Measurements from ENCODE around the gene LDLRAD1. TPM values are rescaled to one million over a fixed set of nuclear protein-coding genes. Genes with fewer than 3 reads are reported as not detected.
"Not testable (repeated sequence)": the region's sequence is repeated elsewhere in the genome, so short reads cannot be mapped to it uniquely, and the experiment has no call there.

The LDLRAD1 gene
- not detected in 2 replicates for total RNA-seq (2012; rRNA removed)

- peaks cover 4% of the 10 kb centered on the region for H3K4me1 ChIP-seq (ENCODE audit: control insufficient read depth, insufficient read depth, low read length)
- H3K9ac ChIP-seq (ENCODE audit: low read depth, low read length): no peak within 1 kb of the TSS
- H3K9me3 ChIP-seq (replicated peaks; ENCODE audit: low read length): no peaks in the 10 kb centered on the region
- no peak within 1 kb of the TSS for H3K4me3 ChIP-seq (ENCODE audit: low read length)
- H3K36me3 ChIP-seq (ENCODE audit: insufficient read depth, low read length): no peaks in the 10 kb centered on the region
- no peak within 1 kb of the TSS for H3K4me2 ChIP-seq (ENCODE audit: low read length)
- peaks cover 37% of the 10 kb centered on the region for H3K27me3 ChIP-seq (ENCODE audit: control insufficient read depth, insufficient read depth, low read length)
Observed at GRCh38 chr1:54017979-54018378, at the start of gene LDLRAD1. Gene LDLRAD1, minus strand, starts transcription at chr1:54018186. Its CDS starts 74 bp downstream, at chr1:54018112.

GRCh38 chr1:54064299-54064698 lies 46.3 kb upstream of the LDLRAD1 start:
- no peak overlapping the region for H3K4me3 ChIP-seq (ENCODE audit: low read length)
- no peak overlapping the region for H3K9ac ChIP-seq (ENCODE audit: low read depth, low read length)

GRCh38 chr1:54054438-54054749 lies 36.4 kb upstream of the LDLRAD1 start:
- peak overlapping the region; percentile 86 for H3K4me2 ChIP-seq (ENCODE audit: low read length)
- H3K4me1 ChIP-seq (ENCODE audit: control insufficient read depth, insufficient read depth, low read length): peaks cover 15% of the 10 kb centered on the region
- no peaks in the 10 kb centered on the region for H3K27me3 ChIP-seq (ENCODE audit: control insufficient read depth, insufficient read depth, low read length)
- peak overlapping the region; percentile 96 for H3K4me3 ChIP-seq (ENCODE audit: low read length)
- no peaks in the 10 kb centered on the region for H3K36me3 ChIP-seq (ENCODE audit: insufficient read depth, low read length)
- H3K9ac ChIP-seq (ENCODE audit: low read depth, low read length): peak overlapping the region; percentile 89
- H3K9me3 ChIP-seq (replicated peaks; ENCODE audit: low read length): no peaks in the 10 kb centered on the region

More at GRCh38 chr1:54064299-54064698, 46.3 kb upstream of the LDLRAD1 start:
- H3K36me3 ChIP-seq (ENCODE audit: insufficient read depth, low read length): no peaks in the 10 kb centered on the region
- H3K4me1 ChIP-seq (ENCODE audit: control insufficient read depth, insufficient read depth, low read length): no peaks in the 10 kb centered on the region
- H3K27me3 ChIP-seq (ENCODE audit: control insufficient read depth, insufficient read depth, low read length): no peaks in the 10 kb centered on the region
- no peak overlapping the region for H3K4me2 ChIP-seq (ENCODE audit: low read length)
- no peaks in the 10 kb centered on the region for H3K9me3 ChIP-seq (replicated peaks; ENCODE audit: low read length)

- H3K9me3 ChIP-seq (replicated peaks; ENCODE audit: low read length): no peaks in the 10 kb centered on the region
- no peaks in the 10 kb centered on the region for H3K36me3 ChIP-seq (ENCODE audit: insufficient read depth, low read length)
- peak overlapping the region; percentile 89 for H3K9ac ChIP-seq (ENCODE audit: low read depth, low read length)
- H3K4me2 ChIP-seq (ENCODE audit: low read length): peak overlapping the region; percentile 86
- peak overlapping the region; percentile 96 for H3K4me3 ChIP-seq (ENCODE audit: low read length)
- H3K27me3 ChIP-seq (ENCODE audit: control insufficient read depth, insufficient read depth, low read length): no peaks in the 10 kb centered on the region
- peaks cover 15% of the 10 kb centered on the region for H3K4me1 ChIP-seq (ENCODE audit: control insufficient read depth, insufficient read depth, low read length)
Observed at GRCh38 chr1:54053745-54054437, 35.9 kb upstream of the LDLRAD1 start.

- Histone ChIP-seq H3K4me2 (ENCODE audit: low read length) (peak within 1 kb of the TSS; percentile 96), H3K9ac (ENCODE audit: low read depth, low read length) (peak within 1 kb of the TSS; percentile 89), H3K9me3 (replicated peaks; ENCODE audit: low read length) (no peaks in the 10 kb centered on the region), H3K4me1 (ENCODE audit: control insufficient read depth, insufficient read depth, low read length) (peaks cover 15% of the 10 kb centered on the region), H3K36me3 (ENCODE audit: insufficient read depth, low read length) (no peaks in the 10 kb centered on the region), H3K27me3 (ENCODE audit: control insufficient read depth, insufficient read depth, low read length) (no peaks in the 10 kb centered on the region), H3K4me3 (ENCODE audit: low read length) (peak within 1 kb of the TSS; percentile 96)
Observed at GRCh38 chr1:54052934-54053744, 35.2 kb upstream of the LDLRAD1 start, which contains the start of the genes TCEANC2 and TMEM59. Gene TCEANC2, plus strand, starts transcription at chr1:54053608. Its CDS starts 815 bp downstream, at chr1:54054423. Gene TMEM59, minus strand, starts transcription at chr1:54053204. Its CDS starts 16 bp downstream, at chr1:54053188.

- Histone ChIP-seq H3K9ac (ENCODE audit: low read depth, low read length) (peak overlapping the region; percentile 89), H3K4me1 (ENCODE audit: control insufficient read depth, insufficient read depth, low read length) (peaks cover 15% of the 10 kb centered on the region), H3K36me3 (ENCODE audit: insufficient read depth, low read length) (no peaks in the 10 kb centered on the region), H3K4me3 (ENCODE audit: low read length) (peak overlapping the region; percentile 96), H3K27me3 (ENCODE audit: control insufficient read depth, insufficient read depth, low read length) (no peaks in the 10 kb centered on the region), H3K4me2 (ENCODE audit: low read length) (peak overlapping the region; percentile 96), H3K9me3 (replicated peaks; ENCODE audit: low read length) (no peaks in the 10 kb centered on the region)
Observed at GRCh38 chr1:54052431-54052933, 34.5 kb upstream of the LDLRAD1 start.

- no peaks in the 10 kb centered on the region for H3K36me3 ChIP-seq (ENCODE audit: insufficient read depth, low read length)
- peak overlapping the region; percentile 89 for H3K9ac ChIP-seq (ENCODE audit: low read depth, low read length)
- H3K27me3 ChIP-seq (ENCODE audit: control insufficient read depth, insufficient read depth, low read length): no peaks in the 10 kb centered on the region
- H3K4me2 ChIP-seq (ENCODE audit: low read length): peak overlapping the region; percentile 96
- peak overlapping the region; percentile 96 for H3K4me3 ChIP-seq (ENCODE audit: low read length)
- peaks cover 19% of the 10 kb centered on the region for H3K4me1 ChIP-seq (ENCODE audit: control insufficient read depth, insufficient read depth, low read length)
- H3K9me3 ChIP-seq (replicated peaks; ENCODE audit: low read length): no peaks in the 10 kb centered on the region
Observed at GRCh38 chr1:54051933-54052430, 34.0 kb upstream of the LDLRAD1 start.

- H3K9me3 ChIP-seq (replicated peaks; ENCODE audit: low read length); H3K4me3 ChIP-seq (ENCODE audit: low read length); H3K36me3 ChIP-seq (ENCODE audit: insufficient read depth, low read length); H3K4me2 ChIP-seq (ENCODE audit: low read length); H3K9ac ChIP-seq (ENCODE audit: low read depth, low read length); H3K27me3 ChIP-seq (ENCODE audit: control insufficient read depth, insufficient read depth, low read length): not testable (repeated sequence)
- H3K4me1 ChIP-seq (ENCODE audit: control insufficient read depth, insufficient read depth, low read length): peaks cover 27% of the 10 kb centered on the region
Observed at GRCh38 chr1:54050435-54050834, 32.4 kb upstream of the LDLRAD1 start.

- H3K4me1 ChIP-seq (ENCODE audit: control insufficient read depth, insufficient read depth, low read length): peaks cover 21% of the 10 kb centered on the region
- H3K36me3 ChIP-seq (ENCODE audit: insufficient read depth, low read length): peaks cover 6% of the 10 kb centered on the region
- no peaks in the 10 kb centered on the region for H3K27me3 ChIP-seq (ENCODE audit: control insufficient read depth, insufficient read depth, low read length)
- H3K4me2 ChIP-seq (ENCODE audit: low read length): no peak overlapping the region
- H3K4me3 ChIP-seq (ENCODE audit: low read length): no peak overlapping the region
- no peaks in the 10 kb centered on the region for H3K9me3 ChIP-seq (replicated peaks; ENCODE audit: low read length)
- H3K9ac ChIP-seq (ENCODE audit: low read depth, low read length): no peak overlapping the region
Observed at GRCh38 chr1:54047384-54048305, 29.7 kb upstream of the LDLRAD1 start.

- peaks cover 14% of the 10 kb centered on the region for H3K36me3 ChIP-seq (ENCODE audit: insufficient read depth, low read length)
- no peaks in the 10 kb centered on the region for H3K27me3 ChIP-seq (ENCODE audit: control insufficient read depth, insufficient read depth, low read length)
- no peak overlapping the region for H3K4me2 ChIP-seq (ENCODE audit: low read length)
- peaks cover 21% of the 10 kb centered on the region for H3K4me1 ChIP-seq (ENCODE audit: control insufficient read depth, insufficient read depth, low read length)
- H3K4me3 ChIP-seq (ENCODE audit: low read length): no peak overlapping the region
- no peaks in the 10 kb centered on the region for H3K9me3 ChIP-seq (replicated peaks; ENCODE audit: low read length)
- H3K9ac ChIP-seq (ENCODE audit: low read depth, low read length): no peak overlapping the region
Observed at GRCh38 chr1:54046671-54047383, 28.8 kb upstream of the LDLRAD1 start.
